RPMI7951 (cell line): ENCODE measurements around the gene CUBN. TPM values are rescaled to one million over a fixed set of nuclear protein-coding genes. Genes with fewer than 3 reads are reported as not detected.
"Not testable (repeated sequence)": the region's sequence is repeated elsewhere in the genome, so short reads cannot be mapped to it uniquely, and the experiment has no call there.

Experiments
- DNase-seq: peaks from one replicate; pipeline ENCODE4 v3.0.0-alpha.2; 2012; ENCODE audit warnings: low read depth
- total RNA-seq: library from RNA; depleted of rRNA; stranded (reverse); fragments of >200 nt; shearing (Covaris generic); gene quantifications from 2 replicates; pipeline ENCODE4 v1.2.3, GENCODE V29; 2014

Gene CUBN
- total RNA-seq, 1 experiment from 2014 or later: 2.9 TPM

DNA sequence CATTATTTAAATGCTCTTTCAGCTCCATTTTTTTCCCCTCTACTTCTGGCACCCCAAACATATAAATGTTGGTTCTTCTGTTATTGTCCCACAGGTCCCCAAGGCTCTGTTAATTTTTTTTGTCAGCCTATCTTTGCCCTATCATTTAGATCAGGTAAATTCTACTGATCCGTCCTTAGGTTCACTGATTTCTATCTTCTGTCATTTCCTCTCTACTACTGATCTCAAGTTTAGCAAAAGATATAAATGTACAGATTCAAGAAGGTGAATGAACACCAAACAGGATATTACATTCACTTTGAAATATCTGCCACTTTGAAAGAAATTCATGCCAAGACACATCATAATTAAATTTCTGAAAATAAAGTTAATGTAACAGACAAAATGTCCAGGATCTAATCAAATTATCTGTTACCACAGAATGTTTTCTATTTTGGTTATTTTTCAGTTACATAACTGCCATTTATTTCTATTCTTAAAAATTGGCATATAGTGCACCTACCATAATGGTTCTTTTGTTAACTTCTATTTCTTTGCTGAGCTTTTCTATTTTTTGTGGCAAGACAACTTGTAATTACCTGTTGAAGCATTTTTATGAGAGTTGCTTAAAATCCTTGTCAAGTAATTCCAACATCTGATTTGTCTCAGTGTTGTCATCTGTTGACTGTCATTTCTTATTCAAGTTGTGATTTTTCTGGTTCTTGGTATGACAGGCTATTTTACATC lies 12.1 kb upstream of the CUBN start:
- DNase-seq: no peak

DNA sequence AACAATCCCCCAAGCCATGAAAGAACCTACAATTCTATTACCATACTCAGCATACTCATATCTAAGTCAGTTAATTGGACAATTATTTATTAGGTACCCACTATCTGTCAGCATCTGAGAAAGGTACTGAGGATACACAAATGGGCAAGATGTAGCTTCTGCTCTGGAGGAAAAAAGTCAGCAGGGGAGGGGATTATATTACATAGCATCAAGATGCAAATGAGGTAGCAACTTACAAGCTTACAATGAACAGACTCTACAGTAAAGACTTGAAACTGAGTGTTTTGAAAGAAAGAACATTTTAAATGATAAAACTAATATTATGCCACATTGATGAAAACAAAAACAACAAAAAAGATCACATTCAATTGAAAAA lies 10.8 kb upstream of the CUBN start:
- DNase-seq: no peak

- DNase-seq: peak; percentile 13
Measured at GRCh38 chr10:17138460-17139042, 8.9 kb upstream of the CUBN start.

DNA sequence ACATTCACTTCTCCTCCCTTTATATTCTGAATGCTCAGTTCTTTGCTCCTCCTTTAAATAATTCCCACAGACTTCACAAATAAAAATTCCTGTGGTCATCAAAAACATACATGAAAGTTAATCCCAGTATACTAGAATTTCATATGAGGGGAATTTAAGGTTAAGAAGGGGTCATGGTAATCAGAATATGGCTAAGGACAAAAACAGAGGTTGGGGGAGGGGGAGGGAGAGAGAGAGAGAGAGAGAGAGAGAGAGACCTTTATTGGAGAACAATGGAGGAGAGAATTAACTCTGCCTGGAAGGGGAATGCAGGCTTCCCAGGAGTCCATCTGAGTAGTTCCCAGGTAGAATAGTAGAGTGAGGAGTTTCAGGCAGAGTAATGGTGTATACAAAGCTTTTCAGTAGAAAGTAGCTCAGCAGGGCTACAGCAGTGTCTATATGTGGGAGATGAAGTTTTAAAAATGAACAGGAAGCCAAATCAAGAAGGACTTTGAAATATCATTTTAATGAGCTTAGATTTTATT lies 5.2 kb upstream of the CUBN start:
- DNase-seq: no peak

GRCh38 chr10:17134282-17134681 lies 4.7 kb upstream of the CUBN start:
- no peak for DNase-seq

DNA sequence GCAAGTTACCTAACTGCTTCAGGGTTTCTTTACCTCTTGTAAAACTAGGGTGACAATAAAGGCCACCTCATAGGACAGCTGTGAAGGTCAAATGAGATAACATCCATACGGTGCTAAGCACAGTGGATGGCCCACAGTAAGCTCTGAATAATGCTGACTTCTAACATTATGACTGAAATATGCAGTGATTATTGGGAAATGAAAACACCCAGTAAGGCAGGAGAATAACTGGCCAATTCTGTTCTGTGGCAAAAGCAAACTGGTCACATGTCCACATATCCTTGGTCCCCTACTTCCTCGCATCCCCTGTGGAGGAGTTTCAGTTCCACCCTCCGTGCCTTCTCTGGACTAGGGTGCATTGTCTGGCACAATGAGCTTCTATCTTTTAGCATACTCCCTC lies 1.4 kb downstream of the CUBN start:
- no peak for DNase-seq

DNA sequence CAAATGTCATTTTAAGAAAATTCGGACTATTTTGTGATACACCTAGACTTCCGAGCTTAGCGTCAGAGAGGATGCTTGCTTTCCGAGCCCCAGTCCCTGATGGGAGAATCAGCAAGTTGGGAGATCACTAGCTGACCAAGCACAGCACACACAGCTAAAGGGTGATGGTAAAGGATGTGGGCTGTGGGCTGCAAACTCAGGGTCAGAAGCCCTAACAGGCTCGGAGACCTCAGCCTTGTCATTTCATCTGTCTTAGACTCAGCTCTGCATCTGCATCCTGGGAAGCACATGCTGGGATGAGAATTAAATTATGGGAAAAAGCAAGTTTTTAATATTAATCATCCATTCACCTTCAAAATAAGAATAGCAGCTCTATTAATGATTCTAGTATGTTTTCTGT lies 3.3 kb downstream of the CUBN start:
- DNase-seq: no peak

GRCh38 chr10:17125206-17125893 lies 4.3 kb downstream of the CUBN start:
- DNase-seq: no peak

GRCh38 chr10:17123961-17124360 lies 5.7 kb downstream of the CUBN start:
- DNase-seq: no peak

DNA sequence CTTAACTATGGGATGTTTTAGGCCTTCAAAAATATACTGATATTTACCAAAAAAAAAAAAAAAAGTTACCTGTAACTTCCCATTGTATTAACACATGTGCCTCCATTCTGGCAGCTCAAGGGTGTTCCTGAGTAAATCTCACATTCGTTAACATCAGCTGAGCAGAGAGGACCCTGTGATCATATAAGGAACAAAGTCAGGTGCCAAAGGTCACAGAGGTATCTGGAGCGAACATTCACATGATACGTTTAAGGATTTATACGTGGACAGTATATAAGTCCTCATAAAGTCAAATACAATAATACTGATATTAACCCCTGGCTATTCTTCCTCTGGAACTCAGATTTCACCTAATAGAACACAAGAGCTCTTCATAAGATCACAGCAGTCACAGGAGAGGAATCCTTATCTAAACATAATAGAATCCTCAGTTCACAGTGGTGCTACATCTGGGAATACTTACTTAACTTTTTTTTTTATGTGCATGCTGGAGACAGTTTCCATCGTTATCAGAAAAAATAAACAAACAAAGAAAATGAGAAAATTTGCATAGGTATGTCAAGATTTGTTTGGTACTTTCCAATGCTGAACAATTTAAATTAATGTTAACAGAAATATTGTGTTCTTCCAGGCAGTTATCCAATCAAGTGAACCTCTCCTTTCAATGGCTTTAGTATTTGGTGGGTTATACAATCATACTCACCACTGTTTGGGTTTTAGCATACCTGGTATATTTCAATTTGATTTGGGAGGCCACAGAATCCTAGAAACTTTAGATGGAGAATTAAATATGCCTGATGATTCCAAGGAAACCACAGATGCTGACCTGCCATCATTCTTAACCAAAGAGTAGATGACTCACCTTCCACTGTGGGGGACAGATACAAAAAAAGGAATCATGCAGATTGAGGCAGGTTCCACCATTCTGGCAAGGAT lies 6.6 kb downstream of the CUBN start:
- DNase-seq: peak; percentile 87

DNA sequence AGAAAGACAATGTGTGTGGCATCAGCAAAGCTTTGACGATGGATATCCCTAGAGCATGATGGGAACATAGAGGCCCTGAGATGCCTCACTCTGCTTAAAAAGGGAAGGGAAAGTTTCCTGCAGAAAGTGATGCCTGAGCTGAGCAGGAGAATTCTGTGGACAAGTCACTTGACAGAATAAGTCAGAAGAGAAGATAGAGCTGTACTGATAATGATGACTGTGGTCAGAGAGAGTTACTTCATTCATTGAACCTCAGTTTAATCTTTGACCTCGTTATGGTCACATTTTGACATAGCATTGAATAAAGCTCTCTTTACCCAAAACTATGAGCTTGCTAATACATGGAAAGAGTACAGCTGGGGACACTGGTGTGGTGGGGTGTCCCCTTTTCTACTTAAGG lies 7.6 kb downstream of the CUBN start:
- no peak for DNase-seq

- DNase-seq: no peak
Measured at GRCh38 chr10:17120694-17121093, 8.9 kb downstream of the CUBN start.

DNA sequence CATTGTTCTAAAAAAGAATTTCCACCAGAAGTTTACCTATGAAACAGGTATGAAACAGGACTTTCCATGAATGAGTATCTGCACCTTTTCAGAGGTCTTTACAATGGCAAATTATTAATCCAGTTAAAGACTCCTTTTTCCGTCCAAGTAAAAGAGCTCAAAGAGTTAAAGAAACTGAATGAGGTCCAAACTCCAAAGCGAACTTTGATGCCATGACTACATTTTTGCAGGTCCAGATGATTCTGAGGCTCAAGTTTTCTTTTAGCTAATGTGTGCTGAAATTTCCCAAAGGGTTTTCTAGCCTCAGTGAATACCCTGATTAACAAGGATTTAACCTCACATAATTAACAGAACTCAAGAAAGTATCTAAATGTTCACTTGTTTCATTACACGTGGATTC lies 9.8 kb downstream of the CUBN start:
- no peak for DNase-seq

GRCh38 chr10:17116193-17116592 lies 13.4 kb downstream of the CUBN start:
- no peak for DNase-seq

DNA sequence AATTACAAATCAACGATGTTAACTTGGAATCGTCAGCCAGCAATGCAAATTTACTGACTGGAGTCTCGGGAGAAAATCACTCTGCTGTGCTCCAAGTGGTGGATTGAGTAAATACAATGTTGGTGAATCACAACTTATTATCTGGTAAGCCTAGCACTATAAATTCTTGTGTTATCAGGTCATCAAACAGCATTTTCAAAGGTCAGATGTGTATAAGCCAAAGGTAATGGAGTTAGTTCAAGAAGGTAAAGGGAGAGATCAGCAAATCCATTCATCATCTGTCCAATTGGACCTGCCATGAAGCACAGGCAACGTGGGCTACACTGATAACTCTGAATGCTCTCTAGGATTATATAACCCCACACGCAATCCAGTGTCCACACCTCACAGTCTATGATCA lies 13.9 kb downstream of the CUBN start:
- peak; percentile 66 for DNase-seq

- not testable (repeated sequence) for DNase-seq
Measured at GRCh38 chr10:17114878-17115444, 14.7 kb downstream of the CUBN start.

DNA sequence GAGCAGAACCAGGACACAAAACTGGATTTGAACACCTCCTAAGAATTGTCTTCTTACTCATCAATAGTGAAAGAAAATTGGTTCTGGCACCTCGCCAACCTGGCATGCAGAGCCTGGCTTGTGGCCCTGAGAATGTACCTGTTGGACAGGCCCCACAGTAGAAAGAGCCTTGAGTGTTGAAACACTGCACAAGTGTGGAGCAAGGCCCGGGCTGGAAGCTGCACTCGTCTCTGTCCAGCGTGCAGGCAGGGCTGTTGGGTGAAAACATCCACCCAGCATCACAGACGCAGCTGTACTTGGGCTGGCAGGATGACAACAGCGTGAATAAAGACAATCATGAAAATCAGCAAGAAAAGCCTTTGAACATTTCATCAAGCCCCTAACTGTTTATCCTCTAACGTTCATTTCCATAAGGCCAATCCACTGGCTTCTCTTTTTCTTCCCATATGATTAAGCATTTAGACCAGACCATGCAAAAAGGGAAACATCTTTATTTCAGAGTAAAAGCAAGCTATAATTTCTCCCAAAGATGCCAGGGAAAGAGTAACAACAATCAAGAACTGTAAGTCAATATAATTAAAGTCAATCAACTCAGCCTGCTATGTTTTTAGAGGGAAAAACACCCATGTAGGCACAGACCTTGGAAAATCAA lies 15.6 kb downstream of the CUBN start:
- peak; percentile 81 for DNase-seq

- DNase-seq: peak; percentile 100
Measured at GRCh38 chr10:17113346-17113745, 16.3 kb downstream of the CUBN start.

- DNase-seq: peak; percentile 55
Measured at GRCh38 chr10:17112566-17112965, 17.0 kb downstream of the CUBN start.

DNA sequence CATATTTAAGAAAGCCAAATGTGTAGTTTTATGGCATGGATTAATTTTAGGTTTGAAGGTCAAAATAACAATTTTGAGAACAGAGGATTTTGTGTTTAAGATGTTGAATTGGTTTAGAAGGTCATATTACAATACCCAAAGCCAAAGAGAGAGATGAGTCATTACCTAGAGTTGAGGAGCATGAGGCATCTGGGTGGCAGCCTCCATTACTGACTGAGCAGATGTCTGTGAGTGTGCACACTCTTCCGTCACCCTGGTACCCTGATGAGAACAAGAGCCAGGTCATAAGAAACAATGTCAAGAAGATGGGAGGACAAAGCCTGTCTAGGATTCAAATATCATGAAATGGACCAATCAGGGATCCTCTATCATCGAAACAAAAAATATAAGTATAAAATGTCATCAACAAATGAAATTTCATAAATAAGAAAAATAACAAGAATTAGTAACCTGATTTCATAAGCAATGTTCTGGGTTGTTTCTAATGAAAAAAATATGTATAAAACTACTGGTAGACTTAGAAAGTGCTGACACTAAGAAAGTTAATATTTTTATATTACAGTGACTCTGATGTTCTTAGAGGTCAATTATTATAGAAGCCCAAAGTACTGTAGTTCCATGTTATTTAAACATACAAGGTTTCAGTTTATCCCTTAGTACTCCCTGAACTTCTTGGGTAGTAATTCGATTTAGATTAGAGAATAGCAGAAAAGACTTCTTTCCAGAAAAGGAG lies 20.0 kb downstream of the CUBN start:
- DNase-seq: peak; percentile 92
